HepG2 (cell line): Measurements from ENCODE around the gene AQP12A. TPM values are rescaled to one million over a fixed set of nuclear protein-coding genes. Genes with fewer than 3 reads are reported as not detected.

Experiments used
- ATAC-seq: fragments of 200-7000 bp; cut with Tn5 transposase; 3 replicates; pipeline ENCODE4 v1.9.1; 2020; ENCODE audit warnings: mild to moderate bottlenecking, moderate library complexity
- BruUV-seq: library from RNA; stranded (reverse); fragments of 400-500 nt; replicated peaks from 2 replicates; lab custom pipeline; 2021; lab: Mats Ljungman, UMichigan
- CTCF ChIA-PET: fragments of 300-600 bp; formaldehyde crosslinking; extraction: SDS; loops from one replicate; lab custom pipeline; 2021; ENCODE audit warnings: low total read pairs, inconsistent platforms, low intra/inter-chr PET ratio; lab: Yijun Ruan, JAX
- POLR2A ChIA-PET: fragments of 350-600 bp; sonication (Branson Sonifier 250); formaldehyde crosslinking; loops from one replicate; lab custom pipeline; 2020; ENCODE audit warnings: antibody characterized with exemption, inconsistent platforms; lab: Yijun Ruan, JAX
- DNase-seq: peaks from one replicate; pipeline ENCODE4 v3.0.0-alpha.2; 2015; ENCODE audit warnings: low spot score
- FAIRE-seq: peaks from 3 replicates; lab custom pipeline; 2011; peaks lifted over from hg19 to GRCh38; lab: Jason Lieb, UNC
- H2AFZ ChIP-seq: one replicate; pipeline ENCODE4 v1.6.1; 2011; ENCODE audit warnings: low read length, inconsistent platforms
- H3K27ac ChIP-seq: fragments of 300-600 bp; 3 replicates; pipeline ENCODE4 v1.8.0; 2011; ENCODE audit warnings: mixed run types, mild to moderate bottlenecking, mixed read lengths, low read length, inconsistent platforms; ENCODE audit not compliant: insufficient read depth; ENCODE audit errors: extremely low read length
- H3K27me3 ChIP-seq, 2 experiments: fragments of 200-600 bp in 1 of 2; 2 replicates in 1 of 2; 3 replicates in 1 of 2; pipeline versions ENCODE4 v1.6.0 to v1.8.0; 2011; ENCODE audit warnings: low read length in 2 of 2, mild to moderate bottlenecking in 2 of 2, moderate library complexity in 2 of 2, inconsistent platforms in 1 of 2; ENCODE audit not compliant: insufficient read depth in 2 of 2, control insufficient read depth in 1 of 2
- H3K36me3 ChIP-seq, 2 experiments: fragments of 200-600 bp in 1 of 2; replicated peaks in 1 of 2; 2 replicates in 1 of 2; 3 replicates in 1 of 2; pipeline versions ENCODE4 v1.5.1 to v1.8.0; 2011; ENCODE audit warnings: low read length in 2 of 2, inconsistent platforms in 1 of 2; ENCODE audit not compliant: insufficient read depth in 2 of 2, control insufficient read depth in 1 of 2
- H3K4me1 ChIP-seq: 2 replicates; pipeline ENCODE4 v1.5.1; 2012; ENCODE audit warnings: low read length, inconsistent platforms; ENCODE audit not compliant: insufficient read depth
- H3K4me2 ChIP-seq: 2 replicates; pipeline ENCODE4 v1.6.0; 2011; ENCODE audit warnings: low read depth, low read length, inconsistent platforms
- H3K4me3 ChIP-seq, 3 experiments: fragments of 200-600 bp in 1 of 3; sonication (generic), shearing (Covaris generic) in 1 of 3; replicated peaks in 1 of 3; 2 replicates each; pipeline ENCODE4 v1.5.1; 2011 to 2016; ENCODE audit warnings: low read length in 3 of 3, inconsistent platforms in 2 of 3, low read depth in 2 of 3, mild to moderate bottlenecking in 2 of 3, control low read depth in 1 of 3, mixed read lengths in 1 of 3; ENCODE audit not compliant: insufficient read depth in 1 of 3
- H3K79me2 ChIP-seq: one replicate; pipeline ENCODE4 v1.6.1; 2011; ENCODE audit warnings: low read length, inconsistent platforms; ENCODE audit not compliant: insufficient read depth
- H3K9ac ChIP-seq: 2 replicates; pipeline ENCODE4 v1.6.0; 2011; ENCODE audit warnings: mild to moderate bottlenecking, low read depth, low read length, inconsistent platforms; ENCODE audit not compliant: insufficient read depth
- H3K9me3 ChIP-seq: 2 replicates; pipeline ENCODE4 v1.5.1; 2012; ENCODE audit warnings: mild to moderate bottlenecking, low read length
- H4K20me1 ChIP-seq: 2 replicates; pipeline ENCODE4 v1.6.0; 2011; ENCODE audit warnings: inconsistent platforms, mild to moderate bottlenecking, low read length, moderate library complexity; ENCODE audit not compliant: insufficient read depth
- CHD2 ChIP-seq: IDR thresholded peaks from 2 replicates; pipeline ENCODE4 v1.6.1; 2011; ENCODE audit warnings: low read depth, low read length, improper control_type of control experiment
- GABPA ChIP-seq, 2 experiments: IDR thresholded peaks; 2 replicates each; pipeline ENCODE4 v1.6.1; 2011 to 2016; ENCODE audit warnings: low read depth in 2 of 2, low read length in 1 of 2, missing biosample characterization in 1 of 2, missing genetic modification characterization in 1 of 2
- KDM2A ChIP-seq: sonication (generic); formaldehyde crosslinking; IDR thresholded peaks from 2 replicates; pipeline ENCODE4 v1.4.0; 2020; ENCODE audit warnings: low read depth, missing genetic modification reagents, borderline replicate concordance
- KDM5B ChIP-seq: sonication (generic); formaldehyde crosslinking; IDR thresholded peaks from 2 replicates; pipeline ENCODE4 v1.4.0; 2020; ENCODE audit warnings: missing genetic modification reagents, mild to moderate bottlenecking, borderline replicate concordance
- KMT2A ChIP-seq: sonication (generic); formaldehyde crosslinking; IDR thresholded peaks from 2 replicates; pipeline ENCODE4 v1.4.0; 2020; ENCODE audit warnings: missing genetic modification reagents
- NFIB ChIP-seq: sonication (generic); formaldehyde crosslinking; IDR thresholded peaks from 2 replicates; pipeline ENCODE4 v1.9.0; 2021; ENCODE audit warnings: missing genetic modification reagents, mild to moderate bottlenecking, borderline replicate concordance
- PLRG1 ChIP-seq: fragments of 450-650 bp; conservative IDR thresholded peaks from 2 replicates; pipeline ENCODE4 v1.6.1; 2016
- ZBTB21 ChIP-seq: sonication (generic); formaldehyde crosslinking; IDR thresholded peaks from 2 replicates; pipeline ENCODE4 v1.4.0; 2020; ENCODE audit warnings: missing genetic modification reagents
- ZBTB42 ChIP-seq: sonication (generic); formaldehyde crosslinking; IDR thresholded peaks from 2 replicates; pipeline ENCODE4 v1.5.0; 2020; ENCODE audit warnings: mild to moderate bottlenecking, missing genetic modification reagents
- ZNF205 ChIP-seq: IDR thresholded peaks from 2 replicates; pipeline ENCODE4 v1.6.1; 2018; ENCODE audit warnings: missing biosample characterization, missing genetic modification reagents
- ZNF256 ChIP-seq: sonication (generic); formaldehyde crosslinking; conservative IDR thresholded peaks from 2 replicates; pipeline ENCODE4 v1.4.0; 2020; ENCODE audit warnings: missing genetic modification reagents
- ZNF562 ChIP-seq: sonication (generic); formaldehyde crosslinking; IDR thresholded peaks from 2 replicates; pipeline ENCODE4 v1.8.0; 2022; ENCODE audit warnings: missing genetic modification reagents, borderline replicate concordance
- ZNF761 ChIP-seq: sonication (generic); formaldehyde crosslinking; conservative IDR thresholded peaks from 2 replicates; pipeline ENCODE4 v1.4.0; 2020; ENCODE audit warnings: mild to moderate bottlenecking, missing genetic modification reagents
- WGBS: methylation state at CpG from one replicate; pipeline ENCODE4 v1.1.6; 2017; ENCODE audit warnings: low lambda C conversion rate; 5-methylcytosine and 5-hydroxymethylcytosine counted together
- in situ Hi-C: cut with HindIII; loops from 2 replicates; pipeline ENCODE4 v1.10.0; 2017; ENCODE audit warnings: low pct_unique_long_range_greater_than_20kb; ENCODE audit not compliant: extremely low pct_ligation_motif_present
- intact Hi-C: fragments of 100-400 bp; cut with micrococcal nuclease; formaldehyde crosslinking; loops from one replicate; pipeline ENCODE4 v1.10.0; 2022; ENCODE audit not compliant: unreplicated experiment
- polyA plus RNA-seq, 8 experiments: library from polyadenylated mRNA; depleted of rRNA in 3 of 8; stranded (reverse) in 7 of 8; unstranded in 1 of 8; fragments of >200 nt; fragmentation: Illumina TruSeq in 4 of 8; extraction: Trizol in 4 of 8; gene quantifications; 2 replicates each; pipeline versions ENCODE4 v1.2.1 to v1.2.3, GENCODE V29; 2011 to 2016; ENCODE audit warnings: low read depth in 4 of 8, missing spikeins in 1 of 8, mixed read lengths in 1 of 8; ENCODE audit not compliant: insufficient read depth in 1 of 8
- total RNA-seq, 5 experiments: library from RNA; depleted of rRNA; stranded (reverse); fragments of >200 nt; fragmentation: Illumina TruSeq; extraction: Trizol; gene quantifications; 2 replicates each; pipeline ENCODE4 v1.2.3, GENCODE V29; 2016; ENCODE audit warnings: low read depth in 1 of 5
- TF ChIP-seq, protein P1 (sequence below): sonication (generic); formaldehyde crosslinking; conservative IDR thresholded peaks from 2 replicates; pipeline ENCODE4 v1.8.0; 2022; ENCODE audit warnings: missing genetic modification reagents

AQP12A gene
- total and polyA plus RNA-seq, 2 of the 13 experiments (the other 11 are each of a cell fraction or from before 2014, with no cell fraction given): not detected

- TF ChIP-seq, protein P1, sequence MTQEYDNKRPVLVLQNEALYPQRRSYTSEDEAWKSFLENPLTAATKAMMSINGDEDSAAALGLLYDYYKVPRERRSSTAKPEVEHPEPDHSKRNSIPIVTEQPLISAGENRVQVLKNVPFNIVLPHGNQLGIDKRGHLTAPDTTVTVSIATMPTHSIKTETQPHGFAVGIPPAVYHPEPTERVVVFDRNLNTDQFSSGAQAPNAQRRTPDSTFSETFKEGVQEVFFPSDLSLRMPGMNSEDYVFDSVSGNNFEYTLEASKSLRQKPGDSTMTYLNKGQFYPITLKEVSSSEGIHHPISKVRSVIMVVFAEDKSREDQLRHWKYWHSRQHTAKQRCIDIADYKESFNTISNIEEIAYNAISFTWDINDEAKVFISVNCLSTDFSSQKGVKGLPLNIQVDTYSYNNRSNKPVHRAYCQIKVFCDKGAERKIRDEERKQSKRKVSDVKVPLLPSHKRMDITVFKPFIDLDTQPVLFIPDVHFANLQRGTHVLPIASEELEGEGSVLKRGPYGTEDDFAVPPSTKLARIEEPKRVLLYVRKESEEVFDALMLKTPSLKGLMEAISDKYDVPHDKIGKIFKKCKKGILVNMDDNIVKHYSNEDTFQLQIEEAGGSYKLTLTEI (CRISPR knock-in tag): no peak
- TF ChIP-seq KMT2A (CRISPR knock-in tag): no peak
- TF ChIP-seq ZNF562: no peak
- no peak for TF ChIP-seq CHD2
- TF ChIP-seq ZNF205 (CRISPR knock-in tag): no peak
- TF ChIP-seq ZBTB21 (CRISPR knock-in tag): peak; percentile 76
- TF ChIP-seq GABPA (IDR thresholded peaks at IDR 0.05; ENCODE audit: low read depth, low read length): peak; percentile 16; the same call in 1 of the 2 replicates
- TF ChIP-seq GABPA (CRISPR knock-in tag; IDR thresholded peaks at IDR 0.05; ENCODE audit: low read depth): no peak
- no peak for TF ChIP-seq ZBTB42 (CRISPR knock-in tag)
- no peak for TF ChIP-seq PLRG1
- TF ChIP-seq, all 625 proteins: peak for 4
Measured at GRCh38 chr2:240646176-240646899, 45.3 kb upstream of the AQP12A start (continued).

GRCh38 chr2:240646900-240647502 lies 44.7 kb upstream of the AQP12A start:
- H3K4me3 ChIP-seq: no peak overlapping the region
- ChIA-PET CTCF (no interaction called here), POLR2A (no interaction called here)
- no peaks in the 10 kb centered on the region; the same call in 1 of the 2 replicates for H4K20me1 ChIP-seq
- BruUV-seq: no TSS peak
- H3K27me3 ChIP-seq: peaks cover 46 to 99% of the 10 kb centered on the region in 2 experiments
- no peak overlapping the region for H2AFZ ChIP-seq
- H3K36me3 ChIP-seq: no peaks in the 10 kb centered on the region
- no peaks in the 10 kb centered on the region for H3K79me2 ChIP-seq
- in situ Hi-C loops: no loop called here
- H3K9me3 ChIP-seq: peaks cover 8% of the 10 kb centered on the region
- intact Hi-C loops: loop anchor here (10.0 kb wide), 1 partner anchor 132 kb away; no protein-coding TSS in a partner anchor
- ATAC-seq: no peak; the same call in 2 of the 3 replicates
- no peaks in the 10 kb centered on the region for H3K4me1 ChIP-seq
- H3K27ac ChIP-seq: no peak overlapping the region
- 44% methylated on average over 21 of the region's 30 CpGs for WGBS
- H3K9ac ChIP-seq: no peak overlapping the region
- no peak for DNase-seq
- no peak for FAIRE-seq
- no peak overlapping the region for H3K4me2 ChIP-seq
- no peak for TF ChIP-seq ZNF761 (CRISPR knock-in tag)
- TF ChIP-seq ZNF256 (CRISPR knock-in tag): no peak
- TF ChIP-seq KDM2A (CRISPR knock-in tag): no peak
- no peak for TF ChIP-seq KDM5B (CRISPR knock-in tag)
- TF ChIP-seq NFIB (CRISPR knock-in tag): no peak
